SK-N-SH treated with all-trans-retinoic acid at 6 μM for 48 hours (cell line): Measurements from ENCODE around the gene CGB8.
A peak's percentile ranks its signal among the peaks of the same experiment; 100 is the strongest.

Source experiments
- ATAC-seq: fragments of 200-7000 bp; cut with Tn5 transposase; 3 replicates; pipeline ENCODE4 v1.9.1; 2020; ENCODE audit warnings: mild to moderate bottlenecking, moderate library complexity
- ARNTL ChIP-seq: fragments of 450-650 bp; formaldehyde crosslinking; IDR thresholded peaks from 2 replicates; pipeline ENCODE4 v1.5.0; 2020; ENCODE audit warnings: low read depth, mild to moderate bottlenecking, moderate library complexity, borderline replicate concordance
- BACH2 ChIP-seq: fragments of 250-450 bp; sonication (Bioruptor Pico); IDR thresholded peaks from 2 replicates; pipeline ENCODE4 v1.9.0; 2021; ENCODE audit warnings: mild to moderate bottlenecking, borderline replicate concordance
- CSDC2 ChIP-seq: fragments of 250-450 bp; sonication (Bioruptor Pico); IDR thresholded peaks from 2 replicates; pipeline ENCODE4 v1.5.0; 2020; ENCODE audit warnings: mild to moderate bottlenecking, moderate library complexity
- ESRRG ChIP-seq: fragments of 250-450 bp; sonication (Bioruptor Pico); IDR thresholded peaks from 2 replicates; pipeline ENCODE4 v1.6.1; 2021; ENCODE audit warnings: mild to moderate bottlenecking
- GLIS3 ChIP-seq: fragments of 250-450 bp; sonication (Bioruptor Pico); IDR thresholded peaks from 2 replicates; pipeline ENCODE4 v1.5.0; 2020; ENCODE audit warnings: mild to moderate bottlenecking, moderate library complexity
- OSR1 ChIP-seq: fragments of 250-450 bp; sonication (Bioruptor Pico); IDR thresholded peaks from 2 replicates; pipeline ENCODE4 v1.8.0; 2022; ENCODE audit warnings: moderate library complexity, mild to moderate bottlenecking, inconsistent platforms
- RARB ChIP-seq: fragments of 250-450 bp; sonication (Bioruptor Pico); IDR thresholded peaks from 2 replicates; pipeline ENCODE4 v1.8.0; 2021; ENCODE audit warnings: mild to moderate bottlenecking, moderate library complexity
- SNAI2 ChIP-seq: fragments of 250-450 bp; sonication (Bioruptor Pico); IDR thresholded peaks from 2 replicates; pipeline ENCODE4 v1.5.0; 2020; ENCODE audit warnings: mild to moderate bottlenecking, moderate library complexity
- TCF4 ChIP-seq: fragments of 250-450 bp; sonication (Bioruptor Pico); IDR thresholded peaks from 2 replicates; pipeline ENCODE4 v1.8.0; 2021; ENCODE audit warnings: mild to moderate bottlenecking, moderate library complexity, borderline replicate concordance
- ZC3H10 ChIP-seq: fragments of 250-450 bp; sonication (Bioruptor Pico); IDR thresholded peaks from 2 replicates; pipeline ENCODE4 v1.5.1; 2021; ENCODE audit warnings: mild to moderate bottlenecking, moderate library complexity
- ZFP3 ChIP-seq: fragments of 250-450 bp; sonication (Bioruptor Pico); IDR thresholded peaks from 2 replicates; pipeline ENCODE4 v1.5.0; 2020; ENCODE audit warnings: mild to moderate bottlenecking, moderate library complexity
- ZNF70 ChIP-seq: fragments of 450-650 bp; formaldehyde crosslinking; IDR thresholded peaks from 2 replicates; pipeline ENCODE4 v1.5.0; 2020; ENCODE audit warnings: mild to moderate bottlenecking, moderate library complexity
- TF ChIP-seq, protein P1 (sequence below): fragments of 250-450 bp; sonication (Bioruptor Pico); IDR thresholded peaks from 2 replicates; pipeline ENCODE4 v1.8.0; 2021; ENCODE audit warnings: low read depth, mild to moderate bottlenecking, moderate library complexity, borderline replicate concordance
- TF ChIP-seq, protein P2 (sequence below): fragments of 250-450 bp; sonication (Bioruptor Pico); IDR thresholded peaks from 2 replicates; pipeline ENCODE4 v1.5.1; 2021; ENCODE audit warnings: mild to moderate bottlenecking, moderate library complexity
- TF ChIP-seq, protein P3 (sequence below): fragments of 250-450 bp; sonication (Bioruptor Pico); IDR thresholded peaks from 2 replicates; pipeline ENCODE4 v1.5.0; 2020; ENCODE audit warnings: mild to moderate bottlenecking, moderate library complexity
- TF ChIP-seq, protein P4 (sequence below): fragments of 250-450 bp; sonication (Bioruptor Pico); IDR thresholded peaks from 2 replicates; pipeline ENCODE4 v1.8.0; 2020; ENCODE audit warnings: mild to moderate bottlenecking, moderate library complexity, borderline replicate concordance

Gene CGB8

DNA sequence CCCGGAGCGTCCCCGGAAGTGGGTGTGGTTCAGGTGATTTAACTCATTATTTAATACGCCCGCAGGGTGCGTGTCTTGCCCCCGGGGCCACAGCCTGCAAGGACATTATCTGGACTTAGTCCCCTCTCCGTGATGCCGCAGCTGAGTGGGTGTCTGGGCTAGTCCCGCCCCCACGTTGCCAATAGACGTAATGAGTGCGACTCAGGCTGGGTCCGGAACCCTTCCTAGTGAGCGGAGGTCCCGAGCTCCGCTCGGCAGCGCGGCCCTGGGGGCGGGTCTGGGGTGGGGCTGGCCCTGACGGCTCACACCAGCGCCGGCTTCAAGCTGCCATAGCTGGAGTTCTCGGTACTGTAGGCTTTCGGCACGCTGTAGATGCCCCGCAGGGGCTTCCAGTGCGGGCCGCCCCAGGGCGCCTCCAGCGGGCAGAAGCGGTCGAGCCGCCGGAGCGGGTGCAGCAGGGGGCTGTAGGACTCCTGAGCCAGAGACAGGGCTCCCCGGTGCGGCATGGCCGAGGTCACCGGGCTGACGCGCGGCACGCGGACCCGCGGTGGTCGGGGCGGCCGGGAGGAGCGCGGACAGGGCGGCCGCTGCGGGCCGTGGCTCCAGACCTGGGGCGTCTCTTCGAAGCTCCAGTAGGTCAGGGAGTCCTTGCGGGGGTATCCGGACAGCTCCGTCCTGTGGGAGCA, 31.1 kb downstream of the CGB8 start:
- TF ChIP-seq, protein P1, sequence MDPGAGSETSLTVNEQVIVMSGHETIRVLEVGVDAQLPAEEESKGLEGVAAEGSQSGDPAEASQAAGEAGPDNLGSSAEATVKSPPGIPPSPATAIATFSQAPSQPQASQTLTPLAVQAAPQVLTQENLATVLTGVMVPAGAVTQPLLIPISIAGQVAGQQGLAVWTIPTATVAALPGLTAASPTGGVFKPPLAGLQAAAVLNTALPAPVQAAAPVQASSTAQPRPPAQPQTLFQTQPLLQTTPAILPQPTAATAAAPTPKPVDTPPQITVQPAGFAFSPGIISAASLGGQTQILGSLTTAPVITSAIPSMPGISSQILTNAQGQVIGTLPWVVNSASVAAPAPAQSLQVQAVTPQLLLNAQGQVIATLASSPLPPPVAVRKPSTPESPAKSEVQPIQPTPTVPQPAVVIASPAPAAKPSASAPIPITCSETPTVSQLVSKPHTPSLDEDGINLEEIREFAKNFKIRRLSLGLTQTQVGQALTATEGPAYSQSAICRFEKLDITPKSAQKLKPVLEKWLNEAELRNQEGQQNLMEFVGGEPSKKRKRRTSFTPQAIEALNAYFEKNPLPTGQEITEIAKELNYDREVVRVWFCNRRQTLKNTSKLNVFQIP (CRISPR knock-in tag): no peak
- TF ChIP-seq GLIS3 (CRISPR knock-in tag): peak; percentile 53; the same call in 1 of the 2 replicates
- TF ChIP-seq, all 23 proteins: peak for 1
- ATAC-seq: peak; percentile 80

DNA sequence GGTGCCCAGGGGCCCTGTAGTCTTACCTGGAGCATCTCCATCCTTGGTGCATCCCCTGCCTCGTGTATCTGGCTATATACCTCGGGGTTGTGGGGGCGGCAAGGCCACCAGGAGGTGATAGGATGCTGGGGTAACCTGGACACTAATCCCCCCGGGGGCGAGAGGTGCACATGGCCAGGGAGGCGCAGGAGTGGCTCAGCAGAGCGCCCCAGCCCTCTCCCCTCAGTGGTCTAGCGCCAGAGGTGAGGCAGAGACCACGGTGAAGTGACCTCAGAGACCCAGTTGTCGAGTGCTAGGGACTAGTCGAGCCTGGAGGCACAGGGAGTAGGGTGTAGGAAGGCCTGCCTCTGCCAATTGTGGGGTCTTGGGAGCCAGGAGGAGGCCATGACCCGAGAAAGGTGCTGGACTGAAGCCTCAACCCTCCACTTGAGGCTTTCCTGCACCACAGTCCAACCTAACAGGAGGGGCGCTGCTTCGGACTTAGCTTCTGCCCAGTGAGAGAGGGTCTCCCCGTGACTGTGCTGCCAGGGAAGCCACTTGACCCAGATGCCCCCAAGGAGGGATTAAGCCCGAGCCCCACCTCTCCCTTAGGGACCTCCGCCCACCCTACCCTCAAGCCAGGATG, 31.8 kb downstream of the CGB8 start, which contains the start of gene LHB:
Gene LHB (minus strand): TSS at position 51 of the 625 bp plus-strand sequence. CDS start 10 bp downstream, at position 41.
- no peak for ATAC-seq
- TF ChIP-seq ARNTL (no peak), RARB (CRISPR knock-in tag) (no peak), CSDC2 (CRISPR knock-in tag) (no peak), ZNF70 (CRISPR knock-in tag) (no peak), ESRRG (CRISPR knock-in tag) (no peak), OSR1 (CRISPR knock-in tag) (no peak), ZFP3 (CRISPR knock-in tag) (no peak)
- TF ChIP-seq, protein P2, sequence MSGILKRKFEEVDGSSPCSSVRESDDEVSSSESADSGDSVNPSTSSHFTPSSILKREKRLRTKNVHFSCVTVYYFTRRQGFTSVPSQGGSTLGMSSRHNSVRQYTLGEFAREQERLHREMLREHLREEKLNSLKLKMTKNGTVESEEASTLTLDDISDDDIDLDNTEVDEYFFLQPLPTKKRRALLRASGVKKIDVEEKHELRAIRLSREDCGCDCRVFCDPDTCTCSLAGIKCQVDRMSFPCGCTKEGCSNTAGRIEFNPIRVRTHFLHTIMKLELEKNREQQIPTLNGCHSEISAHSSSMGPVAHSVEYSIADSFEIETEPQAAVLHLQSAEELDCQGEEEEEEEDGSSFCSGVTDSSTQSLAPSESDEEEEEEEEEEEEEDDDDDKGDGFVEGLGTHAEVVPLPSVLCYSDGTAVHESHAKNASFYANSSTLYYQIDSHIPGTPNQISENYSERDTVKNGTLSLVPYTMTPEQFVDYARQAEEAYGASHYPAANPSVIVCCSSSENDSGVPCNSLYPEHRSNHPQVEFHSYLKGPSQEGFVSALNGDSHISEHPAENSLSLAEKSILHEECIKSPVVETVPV (CRISPR knock-in tag): no peak
- TF ChIP-seq, protein P1 (CRISPR knock-in tag): no peak
- TF ChIP-seq, protein P3, sequence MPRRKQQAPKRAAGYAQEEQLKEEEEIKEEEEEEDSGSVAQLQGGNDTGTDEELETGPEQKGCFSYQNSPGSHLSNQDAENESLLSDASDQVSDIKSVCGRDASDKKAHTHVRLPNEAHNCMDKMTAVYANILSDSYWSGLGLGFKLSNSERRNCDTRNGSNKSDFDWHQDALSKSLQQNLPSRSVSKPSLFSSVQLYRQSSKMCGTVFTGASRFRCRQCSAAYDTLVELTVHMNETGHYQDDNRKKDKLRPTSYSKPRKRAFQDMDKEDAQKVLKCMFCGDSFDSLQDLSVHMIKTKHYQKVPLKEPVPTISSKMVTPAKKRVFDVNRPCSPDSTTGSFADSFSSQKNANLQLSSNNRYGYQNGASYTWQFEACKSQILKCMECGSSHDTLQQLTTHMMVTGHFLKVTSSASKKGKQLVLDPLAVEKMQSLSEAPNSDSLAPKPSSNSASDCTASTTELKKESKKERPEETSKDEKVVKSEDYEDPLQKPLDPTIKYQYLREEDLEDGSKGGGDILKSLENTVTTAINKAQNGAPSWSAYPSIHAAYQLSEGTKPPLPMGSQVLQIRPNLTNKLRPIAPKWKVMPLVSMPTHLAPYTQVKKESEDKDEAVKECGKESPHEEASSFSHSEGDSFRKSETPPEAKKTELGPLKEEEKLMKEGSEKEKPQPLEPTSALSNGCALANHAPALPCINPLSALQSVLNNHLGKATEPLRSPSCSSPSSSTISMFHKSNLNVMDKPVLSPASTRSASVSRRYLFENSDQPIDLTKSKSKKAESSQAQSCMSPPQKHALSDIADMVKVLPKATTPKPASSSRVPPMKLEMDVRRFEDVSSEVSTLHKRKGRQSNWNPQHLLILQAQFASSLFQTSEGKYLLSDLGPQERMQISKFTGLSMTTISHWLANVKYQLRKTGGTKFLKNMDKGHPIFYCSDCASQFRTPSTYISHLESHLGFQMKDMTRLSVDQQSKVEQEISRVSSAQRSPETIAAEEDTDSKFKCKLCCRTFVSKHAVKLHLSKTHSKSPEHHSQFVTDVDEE (CRISPR knock-in tag): no peak

DNA sequence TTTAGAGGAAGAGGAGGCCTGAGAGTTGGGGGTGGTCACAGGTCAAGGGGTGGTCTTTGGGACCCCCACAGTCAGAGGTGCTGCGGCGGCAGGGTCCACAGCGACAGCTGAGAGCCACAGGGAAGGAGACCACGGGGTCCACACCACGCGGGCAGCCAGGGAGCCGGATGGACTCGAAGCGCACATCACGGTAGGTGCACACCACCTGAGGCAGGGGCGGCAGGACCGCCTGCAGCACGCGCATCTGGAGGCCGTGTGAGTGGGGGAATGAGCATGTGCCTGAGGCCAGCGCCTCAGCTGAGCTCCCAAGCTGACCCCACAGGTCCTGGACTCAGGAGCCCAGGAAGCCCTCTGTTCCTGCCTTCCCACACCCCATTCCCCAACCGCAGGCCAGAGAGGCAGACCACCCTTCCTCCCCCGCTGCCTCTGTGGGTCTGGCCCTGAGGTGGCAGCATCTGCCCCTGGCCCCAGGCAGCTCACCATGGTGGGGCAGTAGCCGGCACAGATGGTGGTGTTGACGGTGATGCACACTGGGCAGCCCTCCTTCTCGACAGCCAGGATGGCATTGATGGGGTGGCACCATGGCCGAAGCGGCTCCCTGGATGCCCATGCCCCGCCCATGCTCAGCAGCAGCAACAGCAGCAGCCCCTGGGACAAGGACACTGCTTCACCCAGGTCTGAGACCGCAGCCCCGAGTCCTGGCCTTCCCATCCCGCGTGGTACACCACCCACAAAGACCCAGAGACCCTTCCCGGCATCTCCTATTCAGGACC, 32.7 kb downstream of the CGB8 start:
- ATAC-seq: no peak
- TF ChIP-seq, protein P2 (CRISPR knock-in tag): no peak
- TF ChIP-seq, protein P1 (CRISPR knock-in tag): no peak
- TF ChIP-seq ARNTL (no peak), BACH2 (CRISPR knock-in tag) (no peak), ZFP3 (CRISPR knock-in tag) (no peak), GLIS3 (CRISPR knock-in tag) (no peak), CSDC2 (CRISPR knock-in tag) (no peak), OSR1 (CRISPR knock-in tag) (no peak), SNAI2 (CRISPR knock-in tag) (no peak), TCF4 (CRISPR knock-in tag) (no peak), ESRRG (CRISPR knock-in tag) (no peak), ZC3H10 (CRISPR knock-in tag) (no peak)
- TF ChIP-seq, protein P4, sequence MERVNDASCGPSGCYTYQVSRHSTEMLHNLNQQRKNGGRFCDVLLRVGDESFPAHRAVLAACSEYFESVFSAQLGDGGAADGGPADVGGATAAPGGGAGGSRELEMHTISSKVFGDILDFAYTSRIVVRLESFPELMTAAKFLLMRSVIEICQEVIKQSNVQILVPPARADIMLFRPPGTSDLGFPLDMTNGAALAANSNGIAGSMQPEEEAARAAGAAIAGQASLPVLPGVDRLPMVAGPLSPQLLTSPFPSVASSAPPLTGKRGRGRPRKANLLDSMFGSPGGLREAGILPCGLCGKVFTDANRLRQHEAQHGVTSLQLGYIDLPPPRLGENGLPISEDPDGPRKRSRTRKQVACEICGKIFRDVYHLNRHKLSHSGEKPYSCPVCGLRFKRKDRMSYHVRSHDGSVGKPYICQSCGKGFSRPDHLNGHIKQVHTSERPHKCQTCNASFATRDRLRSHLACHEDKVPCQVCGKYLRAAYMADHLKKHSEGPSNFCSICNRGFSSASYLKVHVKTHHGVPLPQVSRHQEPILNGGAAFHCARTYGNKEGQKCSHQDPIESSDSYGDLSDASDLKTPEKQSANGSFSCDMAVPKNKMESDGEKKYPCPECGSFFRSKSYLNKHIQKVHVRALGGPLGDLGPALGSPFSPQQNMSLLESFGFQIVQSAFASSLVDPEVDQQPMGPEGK (CRISPR knock-in tag): no peak
- TF ChIP-seq, protein P3 (CRISPR knock-in tag): no peak
